CD4-positive, alpha-beta T cell (primary cell): ENCODE results near the gene UNC80. TPM values are rescaled to one million over a fixed set of nuclear protein-coding genes. Genes with fewer than 3 reads are reported as not detected.

Source experiments
- ATAC-seq: fragments of 200-7000 bp; cut with Tn5 transposase; one replicate; pipeline ENCODE4 v1.10.0; 2022; ENCODE audit warnings: mild to moderate bottlenecking; ENCODE audit not compliant: poor library complexity
- CTCF ChIA-PET: fragments of 350-600 bp; sonication (Branson Sonifier 250); formaldehyde crosslinking; loops from one replicate; lab custom pipeline; 2021; ENCODE audit warnings: antibody characterized with exemption, inconsistent platforms; lab: Charles Lee
- POLR2A ChIA-PET: fragments of 350-600 bp; sonication (Branson Sonifier 250); formaldehyde crosslinking; loops from one replicate; lab custom pipeline; 2021; ENCODE audit warnings: antibody characterized with exemption, inconsistent platforms; lab: Charles Lee
- DNase-seq, 14 experiments: peaks; one replicate each; pipeline ENCODE4 v3.0.0-alpha.2; 2013 to 2020; ENCODE audit warnings: mixed read lengths in 2 of 14
- H3K27ac ChIP-seq, 2 donors: one replicate each; pipeline versions ENCODE4 v1.5.1 to v1.7.0; 2013; ENCODE audit warnings: low read length in 2 of 2, low read depth in 1 of 2, mild to moderate bottlenecking in 1 of 2
- H3K27me3 ChIP-seq, 2 experiments: 1 replicate in 1 of 2; 2 replicates in 1 of 2; pipeline versions ENCODE4 v1.6.1 to v1.7.0; 2013; ENCODE audit warnings: low read length in 2 of 2, control low read depth in 1 of 2, mild to moderate bottlenecking in 1 of 2, moderate library complexity in 1 of 2; ENCODE audit not compliant: insufficient read depth in 2 of 2, control insufficient read depth in 1 of 2
- H3K36me3 ChIP-seq: one replicate; pipeline ENCODE4 v1.6.1; 2013; ENCODE audit warnings: low read length, control low read depth; ENCODE audit not compliant: insufficient read depth
- H3K4me1 ChIP-seq: one replicate; pipeline ENCODE4 v1.6.1; 2013; ENCODE audit warnings: low read length, control low read depth; ENCODE audit not compliant: insufficient read depth
- H3K4me3 ChIP-seq: one replicate; pipeline ENCODE4 v1.5.1; 2013; ENCODE audit warnings: mild to moderate bottlenecking, low read length, moderate library complexity
- H3K9me3 ChIP-seq, 2 experiments: 1 replicate in 1 of 2; 2 replicates in 1 of 2; pipeline versions ENCODE4 v1.6.1 to v1.7.0; 2013; ENCODE audit warnings: low read length in 2 of 2, mild to moderate bottlenecking in 2 of 2, control low read depth in 1 of 2, moderate library complexity in 1 of 2; ENCODE audit not compliant: control insufficient read depth in 1 of 2, insufficient read depth in 1 of 2
- H3K27ac Mint-ChIP-seq: one replicate; pipeline ENCODE4 v1.8.0; 2020; ENCODE audit warnings: mixed read lengths
- H3K27me3 Mint-ChIP-seq: one replicate; pipeline ENCODE4 v1.8.0; 2021; ENCODE audit warnings: mixed read lengths
- H3K36me3 Mint-ChIP-seq: one replicate; pipeline ENCODE4 v1.8.0; 2021; ENCODE audit warnings: low read depth, mixed read lengths
- H3K4me1 Mint-ChIP-seq: one replicate; pipeline ENCODE4 v1.8.0; 2021; ENCODE audit warnings: low read depth, mixed read lengths
- H3K4me3 Mint-ChIP-seq: one replicate; pipeline ENCODE4 v1.8.0; 2020; ENCODE audit warnings: mild to moderate bottlenecking, mixed read lengths
- H3K9me3 Mint-ChIP-seq: one replicate; pipeline ENCODE4 v1.8.0; 2020; ENCODE audit warnings: mixed read lengths
- CTCF ChIP-seq: fragments of 200-600 bp; IDR thresholded peaks from one replicate; pipeline ENCODE4 v1.8.0; 2022; ENCODE audit warnings: antibody characterized with exemption, mild to moderate bottlenecking
- intact Hi-C, 2 experiments: fragments of 100-400 bp; cut with DNase I in 1 of 2; cut with micrococcal nuclease in 1 of 2; formaldehyde crosslinking; loops; one replicate each; pipeline versions ENCODE4 v1.15.1 to v1.9.0; 2023 to 2025; cut with DNase I, micrococcal nuclease
- total RNA-seq, 174 experiments: library from RNA in 2 of 174; stranded (reverse) in 2 of 174; gene quantifications; one replicate each; pipeline ENCODE4 v1.2.3 and lab custom pipeline; 2021 to 2026

UNC80 gene
- total RNA-seq, 2 experiments from 2014 or later = not detected

- Mint-ChIP-seq H3K4me3 (no peak overlapping the region), H3K27ac (no peak overlapping the region), H3K27me3 (peaks cover 18% of the 10 kb centered on the region), H3K36me3 (no peaks in the 10 kb centered on the region), H3K4me1 (no peaks in the 10 kb centered on the region), H3K9me3 (no peaks in the 10 kb centered on the region)
- no peak for DNase-seq
- no peak for TF ChIP-seq CTCF
- H3K36me3 ChIP-seq = no peaks in the 10 kb centered on the region
- no peaks in the 10 kb centered on the region for H3K9me3 ChIP-seq
- intact Hi-C loops = loop anchor here in 1 of 2 experiments (10.0 kb wide), 1 partner anchor 104 kb away; no protein-coding TSS in a partner anchor
- H3K27ac ChIP-seq = no peak overlapping the region
- ChIA-PET POLR2A (no interaction called here), CTCF (interaction anchor here (1.1 kb wide), 1 partner anchor 9 kb away, joined by 6 read pairs; no protein-coding TSS in a partner anchor)
- H3K4me1 ChIP-seq = no peaks in the 10 kb centered on the region
- no peak overlapping the region for H3K4me3 ChIP-seq
- ATAC-seq = no peak
- H3K27me3 ChIP-seq = no peaks in the 10 kb centered on the region
Observed at GRCh38 chr2:209970711-209971110, 199.1 kb downstream of the UNC80 start.

GRCh38 chr2:209973328-209973727, 201.7 kb downstream of the UNC80 start:
- H3K4me1 ChIP-seq = no peaks in the 10 kb centered on the region
- DNase-seq = no peak
- intact Hi-C loops = loop anchor here in 1 of 2 experiments (10.0 kb wide), 1 partner anchor 101 kb away; no protein-coding TSS in a partner anchor
- ATAC-seq = no peak
- Mint-ChIP-seq H3K27me3 (peaks cover 24% of the 10 kb centered on the region), H3K9me3 (no peaks in the 10 kb centered on the region), H3K36me3 (no peaks in the 10 kb centered on the region), H3K27ac (no peak overlapping the region), H3K4me3 (no peak overlapping the region), H3K4me1 (no peaks in the 10 kb centered on the region)
- no peaks in the 10 kb centered on the region for H3K9me3 ChIP-seq
- H3K36me3 ChIP-seq = no peaks in the 10 kb centered on the region
- ChIA-PET CTCF (no interaction called here), POLR2A (no interaction called here)
- no peak overlapping the region for H3K27ac ChIP-seq
- TF ChIP-seq CTCF = no peak
- H3K27me3 ChIP-seq = no peaks in the 10 kb centered on the region
- H3K4me3 ChIP-seq = no peak overlapping the region

GRCh38 chr2:209974576-209974975, 202.9 kb downstream of the UNC80 start:
- no peaks in the 10 kb centered on the region for H3K36me3 Mint-ChIP-seq
- H3K27me3 Mint-ChIP-seq = peaks cover 17% of the 10 kb centered on the region
- no peaks in the 10 kb centered on the region for H3K4me1 Mint-ChIP-seq
- intact Hi-C loops = loop anchor here in 1 of 2 experiments (10.0 kb wide), 1 partner anchor 100 kb away; no protein-coding TSS in a partner anchor
- Histone ChIP-seq H3K4me3 (no peak overlapping the region), H3K27ac (no peak overlapping the region), H3K36me3 (no peaks in the 10 kb centered on the region), H3K27me3 (no peaks in the 10 kb centered on the region), H3K4me1 (no peaks in the 10 kb centered on the region), H3K9me3 (no peaks in the 10 kb centered on the region)
- H3K27ac Mint-ChIP-seq = no peak overlapping the region
- ATAC-seq (no peak), DNase-seq (no peak)
- no peak overlapping the region for H3K4me3 Mint-ChIP-seq
- TF ChIP-seq CTCF = no peak
- CTCF ChIA-PET = no interaction called here
- no peaks in the 10 kb centered on the region for H3K9me3 Mint-ChIP-seq
- POLR2A ChIA-PET = no interaction called here
